HL-60/S4 treated with phorbol 12-myristate 13-acetate at 8.2 ng/mL for 4 days and 3 days (cell line): ENCODE results near the gene GLRA3.
"Not testable (repeated sequence)": the region's sequence is repeated elsewhere in the genome, so short reads cannot be mapped to it uniquely, and the experiment has no call there.

Experiments used
- in situ Hi-C: fragments of 300-500 bp; cut with MboI; formaldehyde crosslinking; loops from 2 replicates; pipeline ENCODE4 v1.15.0; 2022; ENCODE audit warnings: low sequenced_read_pairs

The GLRA3 gene

DNA sequence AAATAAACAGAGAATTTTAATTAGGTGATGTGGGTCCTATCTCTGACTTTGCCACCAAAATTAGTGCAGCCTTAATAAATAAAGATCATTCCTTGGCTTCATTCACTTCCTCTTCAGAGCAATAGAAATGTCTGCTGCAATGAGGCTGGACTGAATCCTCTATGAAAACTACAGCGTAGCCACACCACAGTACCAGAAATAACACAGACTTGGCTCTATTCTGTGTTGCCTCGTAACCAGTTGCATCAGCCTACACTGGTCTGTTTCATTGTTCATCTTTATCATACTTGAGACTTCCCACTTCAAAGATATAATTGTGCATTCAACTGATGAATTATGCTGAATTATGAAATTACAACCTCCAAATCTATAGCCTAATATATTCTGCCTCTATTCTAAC is 15.8 kb downstream of the GLRA3 start:
- in situ Hi-C loops, result no loop called here

DNA sequence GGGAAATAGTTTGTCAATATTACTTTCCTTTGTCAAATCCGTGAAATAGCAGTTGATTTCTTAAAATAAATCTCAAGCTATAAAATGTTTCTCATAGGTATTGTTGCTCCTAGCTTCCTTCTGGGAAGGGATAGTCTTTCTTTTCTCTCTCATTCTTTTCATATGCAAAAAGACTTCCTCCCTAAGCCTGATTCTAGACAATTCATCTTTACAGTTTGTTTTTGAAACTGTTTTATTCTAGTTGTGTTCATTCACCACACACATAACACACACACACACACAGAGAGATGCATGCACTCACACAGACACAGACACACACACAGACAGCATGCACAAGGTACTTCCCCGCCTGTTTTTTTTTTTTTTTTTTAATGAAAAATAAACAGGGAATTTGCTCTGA is 18.2 kb downstream of the GLRA3 start:
- in situ Hi-C loops, result no loop called here

DNA sequence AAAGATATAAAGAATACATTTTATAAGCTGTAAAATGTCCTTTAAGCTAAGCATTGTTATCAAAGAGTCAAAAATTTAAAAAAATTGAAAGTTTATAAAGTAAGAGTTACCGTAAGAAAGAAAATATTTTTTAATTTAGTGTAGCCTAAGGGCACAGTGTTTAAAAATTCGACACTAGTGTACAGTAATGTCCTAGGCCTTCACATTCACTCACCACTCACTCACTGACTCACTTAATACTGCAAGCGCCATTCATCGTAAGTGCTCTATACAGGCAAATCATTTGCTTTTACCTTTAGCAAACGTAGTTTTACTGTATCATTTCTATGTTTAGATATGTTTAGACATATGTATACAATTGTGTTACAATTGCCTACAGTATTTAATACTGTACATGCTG is 20.2 kb downstream of the GLRA3 start:
- in situ Hi-C loops, result no loop called here

DNA sequence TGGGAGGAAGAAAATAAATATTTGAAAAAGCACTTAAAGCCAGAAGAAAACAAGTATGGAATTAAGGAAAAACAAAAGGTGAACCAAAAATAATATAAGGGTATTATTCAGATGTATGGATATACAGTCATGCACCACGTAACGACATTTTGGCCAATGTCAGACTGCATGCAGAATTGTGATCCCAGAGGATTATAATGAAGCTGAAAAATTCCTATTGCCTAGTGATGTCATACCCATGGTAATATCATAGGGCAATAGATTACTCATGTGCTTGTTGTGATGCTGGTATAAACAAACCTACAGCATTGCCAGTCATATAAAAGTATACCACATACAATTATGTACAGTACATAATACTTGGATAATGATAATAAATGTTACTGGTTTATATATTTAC is 20.9 kb downstream of the GLRA3 start:
- in situ Hi-C loops, result no loop called here

DNA sequence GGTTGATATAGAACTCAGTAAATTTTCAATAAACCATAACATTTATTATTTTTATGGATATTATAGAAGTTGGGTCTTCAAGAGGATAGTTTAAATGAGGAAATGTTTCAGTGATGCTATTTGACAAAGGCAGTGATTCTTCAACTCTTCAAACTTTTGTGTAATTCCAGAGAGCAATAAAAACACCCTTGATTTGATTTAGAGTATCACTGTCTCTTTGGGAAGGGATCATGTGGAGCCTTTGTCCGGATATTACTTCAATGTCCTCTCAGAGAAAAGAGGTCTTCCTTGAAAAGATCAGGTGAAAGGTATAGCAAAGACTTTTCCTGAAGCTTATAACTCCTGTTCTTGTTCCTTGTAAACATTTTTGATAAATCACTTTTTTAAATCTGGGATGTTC is 23.3 kb downstream of the GLRA3 start:
- in situ Hi-C loops, result no loop called here

DNA sequence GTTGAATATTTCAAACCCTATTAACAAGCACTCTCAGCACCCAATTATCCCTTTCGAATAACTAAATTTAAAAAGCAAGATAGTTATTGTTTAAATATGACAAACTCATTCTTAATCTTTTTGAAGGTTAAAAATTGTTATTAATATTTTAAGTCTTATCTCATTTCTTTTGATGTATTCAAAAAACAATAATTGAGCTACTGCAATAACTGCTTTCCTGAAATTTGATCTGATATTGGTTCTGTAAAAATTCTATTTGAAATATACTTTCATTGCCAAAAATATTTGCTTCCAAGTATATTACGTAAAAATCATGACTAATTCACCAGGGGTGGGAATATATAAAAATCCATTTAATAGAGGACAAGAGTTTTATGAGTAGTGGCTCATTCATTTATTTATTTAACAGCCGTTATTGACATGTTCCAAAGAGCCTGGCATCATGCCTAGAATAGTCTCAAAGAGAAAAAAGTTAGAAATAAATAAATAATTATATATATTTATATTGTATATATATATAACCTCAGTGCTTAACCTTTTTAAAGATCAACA is 34.4 kb downstream of the GLRA3 start:
- in situ Hi-C loops, result no loop called here

DNA sequence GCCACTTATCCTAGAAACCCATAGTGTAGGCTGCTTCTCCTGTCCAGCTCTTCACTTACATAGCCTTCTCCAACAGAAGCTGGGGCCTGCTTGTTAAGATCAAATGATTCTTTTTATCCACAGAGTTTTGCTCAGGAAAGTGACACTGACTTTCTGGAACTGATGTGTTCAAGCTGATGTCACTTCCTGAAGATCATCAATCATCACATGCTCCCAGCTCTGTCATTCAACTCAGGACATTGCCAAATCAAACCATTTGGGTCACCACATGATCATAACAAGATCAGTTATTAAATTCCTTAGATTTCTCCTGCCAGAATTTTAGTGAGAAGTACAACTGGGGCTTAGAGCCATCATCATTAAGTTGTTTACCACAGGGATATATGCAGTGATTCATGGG is 39.4 kb downstream of the GLRA3 start:
- in situ Hi-C loops, result no loop called here

DNA sequence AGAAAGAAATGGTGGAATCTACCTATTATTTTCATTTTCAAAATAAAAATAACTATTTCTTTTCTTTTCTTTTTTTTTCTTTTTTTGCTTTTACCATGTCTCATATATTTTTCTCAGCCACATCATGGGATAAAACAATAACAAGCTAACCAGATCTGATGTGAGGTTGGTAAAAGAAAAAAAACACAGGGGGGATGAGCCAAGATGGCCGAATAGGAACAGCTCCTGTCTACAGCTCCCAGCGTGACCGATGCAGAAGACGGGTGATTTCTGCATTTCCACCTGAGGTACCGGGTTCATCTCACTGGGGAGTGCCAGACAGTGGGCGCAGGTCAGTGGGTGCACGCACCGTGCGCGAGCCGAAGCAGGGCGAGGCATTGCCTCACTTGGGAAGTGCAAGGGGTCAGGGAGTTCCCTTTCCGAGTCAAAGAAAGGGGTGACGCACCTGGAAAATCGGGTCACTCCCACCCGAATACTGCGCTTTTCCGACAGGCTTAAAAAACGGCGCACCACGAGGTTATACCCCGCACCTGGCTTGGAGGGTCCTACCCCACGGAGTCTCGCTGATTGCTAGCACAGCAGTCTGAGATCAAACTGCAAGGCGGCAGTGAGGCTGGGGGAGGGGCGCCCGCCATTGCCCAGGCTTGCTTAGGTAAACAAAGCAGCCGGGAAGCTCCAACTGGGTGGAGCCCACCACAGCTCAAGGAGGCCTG is 50.6 kb downstream of the GLRA3 start:
- in situ Hi-C loops, result not testable (repeated sequence)

DNA sequence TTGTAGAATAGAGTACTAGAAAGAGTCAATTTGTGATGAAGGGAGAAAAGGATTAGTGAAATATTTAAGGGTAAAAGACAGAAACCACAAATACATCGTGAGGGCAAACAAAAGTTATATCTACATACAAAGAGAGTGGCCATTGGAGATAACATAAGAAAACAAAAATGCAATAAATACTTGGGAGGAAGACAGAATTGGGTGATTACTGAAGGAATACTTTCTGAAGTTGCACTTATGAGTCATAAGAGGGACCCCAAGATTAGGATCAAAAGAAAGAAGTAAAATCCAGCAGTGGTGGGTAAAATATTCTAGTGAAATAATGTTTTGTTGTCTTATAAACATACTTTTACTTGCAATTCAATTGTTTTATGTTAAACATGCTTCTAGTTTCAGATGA is 53.7 kb downstream of the GLRA3 start:
- in situ Hi-C loops, result no loop called here

DNA sequence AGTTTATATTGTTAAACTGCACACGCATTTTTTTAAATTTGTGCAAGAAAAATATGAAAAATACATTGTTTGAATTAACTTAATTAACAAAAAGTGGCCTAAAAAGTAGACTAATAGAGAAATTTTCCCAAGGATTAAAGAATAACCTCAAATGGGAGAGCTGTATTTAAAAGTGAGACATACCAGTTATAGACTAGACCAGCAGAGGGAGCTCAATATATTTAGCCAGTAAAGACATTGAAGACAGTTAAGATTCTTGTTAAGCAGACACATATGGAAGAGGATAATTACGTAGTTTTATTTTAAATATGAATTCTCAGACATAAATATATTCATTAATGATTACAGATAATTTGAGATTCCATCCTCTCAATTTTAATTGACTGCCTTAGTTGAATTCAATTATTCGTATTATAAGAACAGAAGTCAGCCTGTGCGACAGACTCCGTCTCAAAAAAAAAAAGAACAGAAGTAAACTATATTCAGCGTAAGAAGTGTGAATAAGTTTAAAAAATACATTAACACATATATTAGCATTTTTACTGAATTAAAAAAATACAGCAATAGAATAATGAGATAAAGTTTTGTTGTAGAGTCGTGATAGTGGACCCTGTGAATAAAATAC is 64.8 kb downstream of the GLRA3 start:
- in situ Hi-C loops, result no loop called here

DNA sequence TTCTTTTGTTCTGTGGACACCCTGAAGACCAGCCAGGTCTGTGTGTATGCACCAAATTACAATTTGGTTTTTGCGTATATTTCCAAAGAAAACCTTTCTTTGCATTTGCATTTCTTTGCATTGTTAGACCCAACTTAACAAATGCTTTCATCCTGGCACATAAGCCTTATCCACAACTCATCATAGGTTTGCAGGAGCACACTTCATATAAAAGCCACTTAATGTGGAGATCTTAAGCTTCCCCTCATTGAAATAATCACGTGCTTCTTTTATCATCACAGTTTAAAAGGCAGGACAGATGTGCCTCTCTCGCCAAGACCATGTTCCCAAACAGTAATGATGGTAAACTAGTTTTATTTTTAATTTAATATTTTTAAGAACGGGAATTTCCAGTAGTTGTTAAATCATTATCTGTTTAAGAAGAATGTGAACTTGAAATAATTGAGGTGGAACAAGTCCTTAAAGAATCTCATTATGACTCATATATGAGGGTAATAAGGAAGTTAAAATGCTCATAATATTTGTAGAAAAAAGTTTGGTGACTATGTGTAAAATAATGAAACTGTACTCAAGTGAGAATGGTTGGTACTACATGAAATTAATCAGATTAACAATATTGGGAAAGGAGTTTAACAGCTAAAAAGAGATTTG is 65.5 kb downstream of the GLRA3 start:
- in situ Hi-C loops, result no loop called here

DNA sequence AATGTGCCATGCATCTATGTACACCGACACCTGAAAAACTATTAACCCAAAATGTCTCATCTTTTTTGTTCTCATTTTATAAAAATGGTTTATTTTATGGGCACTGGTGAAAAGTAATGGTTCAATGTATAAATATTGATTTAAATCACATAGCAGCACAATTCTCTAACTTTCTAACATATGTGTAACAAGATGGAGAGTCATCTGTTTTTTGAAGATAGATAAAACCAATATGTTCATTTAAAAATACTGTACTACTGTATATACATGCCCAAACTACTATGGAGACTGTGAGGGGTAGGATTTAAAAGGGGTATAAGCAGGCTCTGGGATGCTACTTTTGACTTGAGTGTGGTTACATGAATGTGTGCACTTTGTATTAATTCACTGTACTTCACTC is 67.6 kb downstream of the GLRA3 start:
- in situ Hi-C loops, result no loop called here

DNA sequence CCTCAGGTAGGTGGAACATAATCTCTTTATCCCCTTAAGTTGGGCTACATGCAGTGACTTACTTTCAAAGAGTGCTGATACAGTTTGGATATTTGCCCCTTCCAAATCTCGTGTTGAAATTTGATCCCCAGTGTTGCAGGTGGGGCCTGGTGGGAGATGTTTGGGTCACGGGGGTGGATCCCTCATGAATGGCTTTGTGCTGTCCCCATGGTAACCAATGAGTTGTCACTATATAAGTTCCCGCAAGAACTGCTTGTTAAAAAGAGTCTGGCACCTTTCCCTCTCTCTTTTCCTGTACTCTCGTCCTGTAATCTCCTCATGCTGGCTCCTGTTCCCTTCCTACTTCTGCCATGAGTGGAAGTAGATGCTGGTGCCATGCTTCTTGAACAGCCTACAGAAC is 71.3 kb downstream of the GLRA3 start:
- in situ Hi-C loops, result no loop called here

DNA sequence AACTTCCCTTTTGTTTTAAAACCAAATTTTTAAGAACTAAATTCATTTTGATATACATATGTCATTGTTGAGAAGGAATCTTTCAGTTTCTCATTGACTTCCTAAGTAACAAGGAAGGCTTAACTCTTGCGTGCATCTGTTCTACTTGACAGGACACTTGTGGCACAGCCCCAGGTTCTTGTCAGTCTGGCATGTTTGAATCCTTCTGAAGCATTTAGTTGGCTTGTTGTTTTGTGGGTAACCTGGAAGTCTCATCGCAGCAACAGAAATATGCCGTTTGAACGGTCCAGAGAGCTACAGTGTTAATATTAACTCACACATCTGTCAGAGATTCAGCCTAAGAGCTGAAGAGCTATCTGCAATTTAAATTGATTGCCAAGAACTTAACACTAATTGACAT is 76.0 kb downstream of the GLRA3 start:
- in situ Hi-C loops, result no loop called here

DNA sequence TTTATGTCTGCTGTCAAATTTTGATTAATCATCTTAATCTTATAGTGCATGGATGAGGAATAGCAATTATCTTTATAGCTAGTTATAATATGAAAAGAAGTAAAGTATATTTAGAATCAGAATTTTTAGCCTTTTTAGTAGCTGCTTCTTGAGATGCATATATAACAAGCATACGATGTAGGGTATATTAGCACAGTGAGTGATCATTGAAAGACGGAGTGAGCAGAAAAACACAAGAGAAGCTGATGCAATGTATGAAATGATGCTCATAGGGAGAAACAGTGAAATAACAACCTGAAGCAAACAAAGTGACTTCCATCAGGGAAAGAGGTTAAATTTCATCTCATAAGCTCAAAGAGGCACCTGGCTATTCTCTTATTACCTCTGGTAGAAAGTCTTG is 77.0 kb downstream of the GLRA3 start:
- in situ Hi-C loops, result no loop called here

DNA sequence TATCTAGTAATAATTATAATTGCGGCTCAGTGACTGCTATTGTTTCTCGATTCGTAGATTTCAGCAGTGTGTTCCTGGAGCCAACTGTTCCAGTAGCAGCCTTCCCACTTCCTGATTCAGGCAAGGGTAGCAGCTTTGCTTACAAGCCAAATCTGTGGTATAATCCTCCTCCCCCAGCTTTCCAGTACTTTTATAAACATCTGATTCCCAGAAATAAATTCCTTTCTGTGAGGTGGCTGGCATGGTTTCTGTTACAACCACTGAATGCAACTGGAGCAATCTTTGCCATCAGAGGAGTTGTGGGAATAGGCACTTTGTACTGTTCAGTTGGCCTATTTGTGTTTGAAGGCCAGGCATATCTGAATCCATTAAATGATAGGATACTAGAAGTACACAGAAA is 80.0 kb downstream of the GLRA3 start:
- in situ Hi-C loops, result no loop called here

DNA sequence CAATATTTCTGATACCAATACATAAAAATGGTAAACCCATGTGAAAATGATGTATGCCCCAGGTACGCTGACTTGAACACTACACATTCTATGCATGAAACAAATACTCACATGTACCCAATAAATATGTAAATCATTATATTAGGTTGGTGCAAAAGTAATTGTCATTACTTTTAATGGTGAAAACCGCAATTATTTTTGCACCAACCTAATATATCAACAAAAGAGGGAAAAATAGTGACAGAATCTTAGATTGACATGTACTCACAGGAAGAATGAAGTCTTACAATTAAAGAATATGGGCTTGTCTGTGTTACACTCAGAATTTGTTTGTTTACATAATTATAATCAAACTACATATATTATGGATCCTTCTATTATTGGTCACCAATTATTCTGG is 82.3 kb downstream of the GLRA3 start:
- in situ Hi-C loops, result no loop called here

DNA sequence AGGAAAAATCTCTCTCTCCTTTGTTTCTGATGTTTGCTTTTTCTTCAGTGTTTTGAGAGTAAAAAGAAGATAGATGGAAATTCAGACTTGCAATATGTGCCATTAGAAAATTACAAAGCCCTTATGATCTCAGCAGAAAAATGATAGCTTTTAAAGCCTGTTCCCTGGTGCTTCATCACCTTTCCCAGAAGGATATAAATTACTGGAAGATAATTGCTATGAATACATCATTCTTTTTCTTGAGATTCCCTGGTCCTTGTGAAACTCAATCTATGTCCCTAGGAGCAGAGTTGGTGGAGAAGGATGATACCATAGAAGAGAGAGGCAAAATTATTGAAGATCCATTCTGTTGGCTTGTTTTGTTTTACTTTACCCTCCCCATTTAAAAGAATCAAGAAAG is 86.5 kb downstream of the GLRA3 start:
- in situ Hi-C loops, result no loop called here

DNA sequence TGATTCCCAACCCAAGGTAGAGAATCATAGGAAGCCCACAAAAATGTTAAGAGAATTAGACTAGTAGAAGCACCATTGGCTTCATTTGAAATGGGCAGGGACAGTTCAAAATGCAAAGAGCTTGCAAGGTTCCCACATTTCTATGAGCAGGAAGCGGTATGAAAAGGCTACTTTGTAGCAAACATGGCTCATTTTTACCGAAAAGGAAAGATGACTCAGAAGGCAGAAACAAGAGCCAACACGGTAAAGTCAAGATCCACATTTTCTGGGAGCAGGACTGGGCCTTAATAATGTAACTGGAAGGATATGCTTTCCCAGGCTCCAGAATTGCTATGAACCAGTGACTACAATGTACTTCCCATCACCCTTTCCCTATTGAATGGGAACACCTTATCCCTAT is 89.5 kb downstream of the GLRA3 start:
- in situ Hi-C loops, result no loop called here

DNA sequence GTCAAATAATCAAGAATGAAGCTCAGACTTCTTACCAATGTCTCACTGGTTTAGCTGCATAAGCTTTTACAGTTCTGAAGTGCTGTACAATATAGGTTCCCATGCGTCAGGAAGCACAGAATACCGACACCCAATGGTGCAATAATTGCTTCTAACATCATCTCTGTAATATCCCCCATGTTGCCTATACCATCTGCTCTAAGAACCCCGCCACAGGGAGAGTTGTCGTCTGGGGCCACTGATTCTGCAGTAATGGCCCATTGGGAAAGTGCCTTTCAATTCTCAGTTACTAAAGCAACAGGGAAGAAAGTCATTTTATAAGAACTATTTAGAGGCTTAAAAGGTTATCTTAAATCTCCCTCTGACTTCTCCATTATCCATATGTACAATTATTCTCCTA is 94.9 kb downstream of the GLRA3 start:
- in situ Hi-C loops, result no loop called here

DNA sequence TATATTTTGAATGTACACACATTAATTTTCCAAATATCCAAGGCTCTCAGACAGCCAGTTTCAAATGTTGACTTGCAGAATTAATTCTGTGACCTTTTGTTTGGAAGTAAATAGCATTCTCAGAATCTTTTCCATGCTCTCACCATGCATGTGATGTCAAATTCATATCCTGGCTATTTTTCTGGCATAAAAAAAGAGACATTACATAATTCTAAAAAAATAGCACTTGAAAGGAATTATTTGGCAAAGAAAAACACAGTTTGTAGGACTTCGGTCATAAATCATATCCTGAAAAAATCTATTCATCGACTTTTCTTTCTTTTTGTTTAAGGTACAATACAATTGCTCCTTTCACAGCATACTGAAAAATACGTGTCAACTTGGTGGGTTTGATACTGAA is 111.2 kb downstream of the GLRA3 start:
- in situ Hi-C loops, result no loop called here
